BLaER1 (cell line): Measurements from ENCODE around the gene XRCC3.

Experiments
- H3K27ac ChIP-seq: shearing (Covaris generic); formaldehyde crosslinking; 2 replicates; pipeline ENCODE4 v1.8.1; 2022
- H3K27me3 ChIP-seq: shearing (Covaris generic); formaldehyde crosslinking; 2 replicates; pipeline ENCODE4 v1.8.1; 2022
- H3K36me3 ChIP-seq: shearing (Covaris generic); formaldehyde crosslinking; 2 replicates; pipeline ENCODE4 v1.8.1; 2022
- H3K4me1 ChIP-seq: shearing (Covaris generic); formaldehyde crosslinking; 2 replicates; pipeline ENCODE4 v1.8.1; 2022
- H3K4me2 ChIP-seq: shearing (Covaris generic); formaldehyde crosslinking; 2 replicates; pipeline ENCODE4 v1.8.1; 2022
- H3K4me3 ChIP-seq: shearing (Covaris generic); formaldehyde crosslinking; 2 replicates; pipeline ENCODE4 v1.8.1; 2022
- H3K9ac ChIP-seq: shearing (Covaris generic); formaldehyde crosslinking; 2 replicates; pipeline ENCODE4 v1.8.1; 2022
- H3K9me3 ChIP-seq: shearing (Covaris generic); formaldehyde crosslinking; 2 replicates; pipeline ENCODE4 v1.8.1; 2022
- H4K20me1 ChIP-seq: shearing (Covaris generic); formaldehyde crosslinking; 2 replicates; pipeline ENCODE4 v1.8.1; 2022
- Cebpa-rat ChIP-seq: shearing (Covaris generic); IDR thresholded peaks from 2 replicates; pipeline ENCODE4 v1.8.1; 2022

The XRCC3 gene

GRCh38 chr14:103715052-103716000 lies at the start of gene XRCC3, which contains the start of gene ZFYVE21:
XRCC3 (minus strand) TSS chr14:103715451; CDS start chr14:103711087, 4,364 bp downstream.
ZFYVE21 (plus strand) TSS chr14:103715810; CDS start chr14:103715842, 32 bp downstream.
- Histone ChIP-seq H4K20me1 (peaks cover 78% of the 10 kb centered on the region), H3K27me3 (no peaks in the 10 kb centered on the region), H3K9ac (peak within 1 kb of the TSS; percentile 97), H3K4me1 (peaks cover 56% of the 10 kb centered on the region), H3K4me3 (peak within 1 kb of the TSS; percentile 95), H3K4me2 (peak within 1 kb of the TSS; percentile 100), H3K36me3 (peaks cover 31% of the 10 kb centered on the region), H3K9me3 (no peaks in the 10 kb centered on the region), H3K27ac (peak within 1 kb of the TSS; percentile 96)
- TF ChIP-seq Cebpa-rat: no peak

- Histone ChIP-seq H3K4me1 (no peaks in the 10 kb centered on the region), H3K36me3 (no peaks in the 10 kb centered on the region), H3K4me2 (no peak overlapping the region), H3K9ac (no peak overlapping the region), H3K4me3 (no peak overlapping the region), H3K27ac (no peak overlapping the region), H3K27me3 (no peaks in the 10 kb centered on the region), H4K20me1 (no peaks in the 10 kb centered on the region), H3K9me3 (no peaks in the 10 kb centered on the region)
- TF ChIP-seq Cebpa-rat: no peak
Measured at GRCh38 chr14:103763730-103764488, 48.7 kb upstream of the XRCC3 start.

- no peaks in the 10 kb centered on the region for H3K27me3 ChIP-seq
- no peaks in the 10 kb centered on the region for H4K20me1 ChIP-seq
- H3K4me3 ChIP-seq: no peak overlapping the region
- H3K9me3 ChIP-seq: no peaks in the 10 kb centered on the region
- H3K27ac ChIP-seq: no peak overlapping the region
- H3K9ac ChIP-seq: no peak overlapping the region
- H3K4me2 ChIP-seq: no peak overlapping the region
- no peaks in the 10 kb centered on the region for H3K4me1 ChIP-seq
- no peak for TF ChIP-seq Cebpa-rat
- no peaks in the 10 kb centered on the region for H3K36me3 ChIP-seq
Measured at GRCh38 chr14:103762541-103762940, 47.3 kb upstream of the XRCC3 start.

GRCh38 chr14:103762036-103762435 lies 46.8 kb upstream of the XRCC3 start:
- Histone ChIP-seq H3K9me3 (no peaks in the 10 kb centered on the region), H3K27ac (no peak overlapping the region), H3K4me2 (no peak overlapping the region), H3K36me3 (no peaks in the 10 kb centered on the region), H3K4me3 (no peak overlapping the region), H3K4me1 (no peaks in the 10 kb centered on the region), H3K27me3 (no peaks in the 10 kb centered on the region), H3K9ac (no peak overlapping the region), H4K20me1 (no peaks in the 10 kb centered on the region)
- no peak for TF ChIP-seq Cebpa-rat

GRCh38 chr14:103758059-103758776 lies 43.0 kb upstream of the XRCC3 start:
- Histone ChIP-seq H3K4me3 (no peak overlapping the region), H3K4me2 (no peak overlapping the region), H3K36me3 (no peaks in the 10 kb centered on the region), H3K4me1 (no peaks in the 10 kb centered on the region), H3K27me3 (no peaks in the 10 kb centered on the region), H3K9ac (no peak overlapping the region), H4K20me1 (no peaks in the 10 kb centered on the region), H3K27ac (no peak overlapping the region), H3K9me3 (no peaks in the 10 kb centered on the region)
- TF ChIP-seq Cebpa-rat: no peak

GRCh38 chr14:103755060-103755459 lies 39.8 kb upstream of the XRCC3 start:
- H3K4me2 ChIP-seq: no peak overlapping the region
- no peaks in the 10 kb centered on the region for H4K20me1 ChIP-seq
- no peak overlapping the region for H3K9ac ChIP-seq
- no peaks in the 10 kb centered on the region for H3K27me3 ChIP-seq
- H3K36me3 ChIP-seq: no peaks in the 10 kb centered on the region
- H3K27ac ChIP-seq: no peak overlapping the region
- TF ChIP-seq Cebpa-rat: no peak
- H3K4me3 ChIP-seq: no peak overlapping the region
- no peaks in the 10 kb centered on the region for H3K4me1 ChIP-seq
- H3K9me3 ChIP-seq: no peaks in the 10 kb centered on the region

GRCh38 chr14:103753774-103754173 lies 38.5 kb upstream of the XRCC3 start:
- no peak overlapping the region for H3K4me3 ChIP-seq
- H3K9ac ChIP-seq: no peak overlapping the region
- no peaks in the 10 kb centered on the region for H3K9me3 ChIP-seq
- H3K36me3 ChIP-seq: no peaks in the 10 kb centered on the region
- H4K20me1 ChIP-seq: no peaks in the 10 kb centered on the region
- no peaks in the 10 kb centered on the region for H3K27me3 ChIP-seq
- peaks cover 2% of the 10 kb centered on the region for H3K4me1 ChIP-seq
- H3K27ac ChIP-seq: no peak overlapping the region
- no peak overlapping the region for H3K4me2 ChIP-seq
- no peak for TF ChIP-seq Cebpa-rat

- H3K36me3 ChIP-seq: no peaks in the 10 kb centered on the region
- no peak for TF ChIP-seq Cebpa-rat
- H3K4me3 ChIP-seq: no peak overlapping the region
- no peaks in the 10 kb centered on the region for H4K20me1 ChIP-seq
- no peak overlapping the region for H3K27ac ChIP-seq
- no peaks in the 10 kb centered on the region for H3K27me3 ChIP-seq
- H3K9me3 ChIP-seq: no peaks in the 10 kb centered on the region
- H3K9ac ChIP-seq: no peak overlapping the region
- no peak overlapping the region for H3K4me2 ChIP-seq
- H3K4me1 ChIP-seq: peaks cover 15% of the 10 kb centered on the region
Measured at GRCh38 chr14:103749860-103750259, 34.6 kb upstream of the XRCC3 start.

GRCh38 chr14:103749452-103749851 lies 34.2 kb upstream of the XRCC3 start:
- Histone ChIP-seq H3K4me1 (peaks cover 19% of the 10 kb centered on the region), H3K4me3 (no peak overlapping the region), H3K9me3 (no peaks in the 10 kb centered on the region), H3K27me3 (no peaks in the 10 kb centered on the region), H3K4me2 (no peak overlapping the region), H3K36me3 (no peaks in the 10 kb centered on the region), H4K20me1 (no peaks in the 10 kb centered on the region), H3K9ac (no peak overlapping the region), H3K27ac (no peak overlapping the region)
- no peak for TF ChIP-seq Cebpa-rat
